HG02938 (cell line): ENCODE data around the gene EHBP1L1.

Source experiments
- ATAC-seq: cut with Tn5 transposase; IDR thresholded peaks from one replicate; pipeline ENCODE4 v1.9.1; 2021; ENCODE audit warnings: mild to moderate bottlenecking, moderate library complexity; ENCODE audit not compliant: unreplicated experiment

Gene EHBP1L1

DNA sequence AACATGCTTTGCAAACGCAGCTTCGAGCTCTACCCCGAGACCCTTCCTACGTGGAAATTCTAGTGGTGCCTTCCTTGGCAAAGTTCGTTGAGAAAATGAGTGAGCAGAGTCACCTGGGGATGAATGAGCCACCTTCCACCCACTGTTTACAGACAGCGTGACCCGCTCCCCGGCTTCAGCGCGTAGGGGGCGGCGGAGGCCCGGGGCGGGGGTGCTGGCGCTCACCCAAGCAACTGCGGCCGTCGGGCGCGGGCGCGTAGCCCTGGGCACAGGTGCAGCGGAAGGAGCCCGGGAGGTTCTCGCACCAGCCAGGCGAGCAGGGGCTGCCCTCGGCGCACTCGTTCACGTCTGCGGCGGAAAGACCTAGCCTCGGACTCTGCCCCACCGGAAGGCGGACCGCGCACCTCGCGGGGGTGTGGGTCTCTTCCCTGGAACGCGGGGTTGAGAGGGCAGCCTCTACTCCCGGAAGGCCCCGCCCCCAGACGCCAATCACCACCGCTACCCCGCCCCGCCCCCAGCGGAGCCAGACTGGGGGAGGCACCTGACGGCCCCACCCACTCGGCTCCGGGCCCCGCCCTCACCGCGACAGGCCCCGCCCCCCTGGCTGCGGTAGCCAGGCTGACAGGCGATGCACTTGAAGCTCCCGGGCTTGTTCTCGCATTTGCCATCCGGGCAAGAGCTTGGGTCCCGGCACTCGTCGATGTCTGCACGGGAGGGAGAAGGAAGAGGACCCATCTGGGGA is 29.5 kb upstream of the EHBP1L1 start:
- ATAC-seq, result peak; percentile 50

DNA sequence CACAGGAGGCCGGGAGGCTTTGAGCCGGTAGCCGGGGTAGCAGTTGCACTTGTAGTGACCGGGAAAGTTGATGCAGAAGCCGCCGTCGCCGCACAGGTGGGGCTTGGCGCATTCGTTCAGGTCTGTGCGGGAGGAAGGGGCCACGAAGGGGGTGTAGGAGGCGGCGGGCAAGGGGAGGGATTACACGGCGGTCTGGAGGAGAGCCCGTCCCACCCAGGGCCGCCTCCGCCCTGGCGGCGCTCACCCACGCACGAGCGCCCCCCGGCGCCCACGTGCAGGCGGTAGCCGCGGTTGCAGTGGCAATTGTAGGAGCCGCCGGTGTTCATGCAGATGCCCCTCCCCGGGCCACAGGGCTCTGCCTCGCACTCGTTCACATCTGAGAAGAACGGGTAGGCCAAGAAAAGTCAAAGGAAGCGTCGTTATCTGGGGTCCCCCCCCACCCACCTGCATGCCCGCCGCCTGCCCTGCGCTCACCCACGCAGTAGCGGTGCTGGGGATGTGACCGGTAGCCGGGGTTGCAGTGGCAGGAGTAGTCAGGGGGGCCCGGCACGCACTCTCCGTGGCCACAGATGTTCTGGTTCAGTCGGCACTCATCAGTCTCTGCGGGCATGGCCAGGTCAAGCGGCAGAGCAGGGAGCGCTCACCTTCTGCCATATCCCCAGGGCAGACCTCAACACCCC is 28.3 kb upstream of the EHBP1L1 start:
- ATAC-seq, result no peak

DNA sequence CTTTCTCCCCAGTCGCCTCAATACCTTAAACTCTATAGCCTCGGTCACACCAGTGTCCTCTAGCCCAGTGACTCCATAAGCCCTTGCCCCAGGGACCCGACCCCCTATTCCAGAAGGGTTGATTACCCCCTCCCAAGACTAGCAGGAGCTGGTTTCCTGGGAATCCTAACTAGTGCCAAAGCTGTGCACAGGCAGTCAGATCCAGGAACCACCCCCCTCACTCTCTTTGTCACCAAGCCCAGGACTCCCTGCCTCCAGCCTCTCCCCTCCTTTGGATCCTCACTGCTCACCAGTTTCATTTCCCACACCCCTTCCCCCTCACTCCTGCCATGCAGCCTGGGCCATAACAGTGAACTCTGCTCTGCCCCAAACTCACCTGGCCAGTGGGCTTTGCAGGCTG is 27.5 kb upstream of the EHBP1L1 start:
- no peak for ATAC-seq

DNA sequence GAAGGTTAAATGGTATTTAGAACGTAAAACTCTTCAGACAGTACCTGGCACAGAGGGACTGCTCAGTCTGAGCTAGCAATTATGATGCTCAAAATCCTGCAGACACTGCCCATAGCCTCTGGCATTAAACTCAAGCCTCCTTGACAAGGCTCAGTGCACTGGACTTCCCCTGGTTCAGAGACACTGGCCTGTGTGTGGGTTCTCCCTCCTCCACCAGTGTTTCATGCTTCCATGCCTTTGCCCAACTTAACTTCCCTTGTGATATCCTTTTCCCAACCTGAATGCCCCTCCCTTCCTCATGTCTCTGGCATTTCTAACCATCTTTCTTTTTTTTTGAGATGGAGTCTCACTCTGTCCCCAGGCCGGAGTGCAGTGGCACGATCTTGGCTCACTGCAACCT is 26.8 kb upstream of the EHBP1L1 start:
- no peak for ATAC-seq

DNA sequence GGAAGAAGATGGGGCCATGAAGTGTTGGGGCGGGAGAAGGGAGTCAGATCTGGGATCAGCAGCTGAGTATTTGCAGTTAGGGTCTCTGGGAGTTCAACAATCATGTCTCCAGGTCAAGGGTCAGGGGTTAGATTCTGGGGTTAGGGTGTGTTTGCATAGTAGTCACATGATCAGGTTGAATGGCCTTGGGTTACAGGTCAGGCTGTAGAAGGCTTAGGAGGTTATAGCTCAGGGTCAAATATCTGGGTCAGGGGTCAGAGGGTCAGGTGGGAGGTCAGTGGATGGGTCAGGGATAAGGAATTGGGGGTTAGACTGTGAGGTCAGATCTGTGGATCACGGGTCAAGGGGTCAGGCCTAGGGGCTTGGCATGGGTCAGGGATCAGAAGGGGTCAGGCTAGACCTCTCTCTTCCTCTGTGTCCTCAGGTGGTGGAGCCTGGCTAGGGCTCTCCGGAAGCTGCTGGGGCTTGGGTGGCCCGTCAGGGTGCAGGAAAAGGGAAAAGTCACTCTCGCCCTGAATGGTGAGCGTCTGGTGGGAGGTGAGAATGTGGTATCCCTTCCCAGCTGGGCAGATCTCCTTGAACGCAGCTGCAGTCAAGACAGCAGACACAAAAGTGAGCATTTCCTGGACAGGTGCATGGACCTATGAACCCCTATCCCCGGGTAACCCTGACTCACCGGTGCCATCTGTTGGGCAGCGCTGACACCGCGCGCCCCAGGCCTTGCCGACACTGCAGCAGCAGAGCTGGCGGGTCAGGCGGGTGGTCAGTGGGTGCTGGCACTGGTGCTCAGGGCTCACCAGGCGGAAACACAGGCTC is 24.1 kb upstream of the EHBP1L1 start:
- no peak for ATAC-seq

DNA sequence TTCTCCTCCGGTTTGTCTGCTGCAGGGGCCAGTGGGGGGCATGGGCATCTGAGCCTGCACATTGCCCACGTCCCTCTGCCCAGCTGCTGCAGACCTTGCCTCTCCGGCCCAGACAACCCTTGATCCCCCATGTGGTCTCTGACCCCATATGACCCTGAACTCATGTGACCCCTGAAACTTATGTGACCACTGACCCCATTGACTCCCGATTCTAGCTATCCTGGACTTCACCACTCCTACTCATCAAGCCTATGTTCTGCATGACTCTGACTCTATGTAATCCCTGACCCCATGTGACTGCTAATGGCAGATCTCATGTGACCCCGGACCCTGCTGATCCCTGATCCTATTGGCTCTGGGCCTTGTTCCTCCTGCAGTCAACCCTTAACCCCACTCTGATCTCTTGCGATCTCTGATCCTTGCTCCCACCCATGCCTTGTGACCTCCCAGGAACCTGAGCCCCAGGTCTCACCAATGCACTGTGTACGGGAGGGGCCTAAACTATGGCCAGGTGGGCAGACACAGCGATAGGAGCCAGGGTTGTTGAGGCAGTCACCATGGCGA is 23.4 kb upstream of the EHBP1L1 start:
- ATAC-seq, result no peak

DNA sequence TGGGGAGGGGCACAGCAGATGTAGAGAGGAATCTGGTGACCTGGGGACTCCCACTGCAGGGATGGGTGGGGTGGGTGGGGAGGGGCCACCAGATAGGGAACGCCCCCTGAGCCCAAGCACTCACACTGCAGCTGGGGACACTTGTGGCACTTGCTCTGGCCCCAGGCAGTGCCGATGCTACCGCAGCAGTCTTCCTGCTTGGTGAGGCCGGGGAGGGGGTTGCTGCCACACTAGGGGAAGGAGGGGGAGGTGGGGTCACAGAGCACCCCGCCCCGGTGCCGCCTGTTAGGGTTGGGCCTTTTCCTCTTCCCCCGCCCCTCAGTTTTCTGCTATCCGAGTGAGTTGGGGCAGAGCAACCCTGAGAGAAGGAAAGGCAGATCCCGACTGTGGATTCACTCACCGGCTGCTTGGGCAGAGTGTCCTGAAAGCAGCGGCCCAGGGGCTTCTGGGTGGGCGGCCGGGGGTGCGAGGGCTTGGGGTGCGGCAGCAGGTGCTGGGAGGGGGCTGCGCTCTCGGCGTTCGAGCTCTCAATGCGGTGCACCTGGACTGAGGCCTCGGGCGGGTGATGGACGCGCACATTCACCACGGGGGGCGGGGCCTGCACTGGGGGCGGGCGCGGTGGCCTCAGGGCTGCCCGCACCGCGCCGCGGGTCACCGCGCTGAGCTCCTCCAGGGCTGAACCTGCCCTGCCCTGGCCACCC is 22.4 kb upstream of the EHBP1L1 start:
- ATAC-seq, result no peak

DNA sequence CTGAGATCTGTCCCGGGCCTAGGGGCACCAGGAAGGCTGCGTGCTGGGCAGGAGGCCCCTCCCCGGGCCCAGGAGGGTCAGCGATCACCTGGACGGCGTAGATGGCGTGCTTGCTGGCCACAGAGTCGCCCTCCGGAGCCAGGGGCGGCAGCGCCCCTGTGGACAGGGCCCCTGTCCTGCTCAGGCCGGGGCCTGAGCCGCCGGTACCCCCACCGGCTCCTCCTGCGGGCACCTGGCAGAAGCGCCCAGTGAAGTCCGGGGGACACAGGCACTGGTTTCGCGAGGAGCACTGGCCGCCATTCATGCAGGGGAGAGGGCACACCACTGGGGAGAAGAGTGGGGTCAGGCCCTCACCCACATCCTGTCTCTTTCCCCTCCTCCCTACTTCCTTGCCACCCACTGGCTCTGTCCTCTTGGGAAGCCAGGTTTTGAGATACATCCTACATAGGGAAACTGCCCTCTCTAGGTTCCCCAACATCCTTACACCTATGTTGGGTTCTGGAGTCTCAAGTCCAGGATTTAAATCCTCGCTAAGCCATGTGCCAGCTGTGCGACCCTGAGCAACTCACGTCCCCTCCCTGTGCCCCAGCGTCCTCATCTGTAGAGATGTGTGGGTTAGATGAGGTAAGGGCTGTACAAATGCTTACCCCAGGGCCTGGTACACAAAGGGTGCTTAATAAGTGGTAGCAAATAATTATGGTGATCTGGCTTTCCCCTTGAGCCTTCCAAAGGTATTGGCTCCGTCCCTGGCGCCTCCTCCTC is 21.6 kb upstream of the EHBP1L1 start:
- no peak for ATAC-seq

DNA sequence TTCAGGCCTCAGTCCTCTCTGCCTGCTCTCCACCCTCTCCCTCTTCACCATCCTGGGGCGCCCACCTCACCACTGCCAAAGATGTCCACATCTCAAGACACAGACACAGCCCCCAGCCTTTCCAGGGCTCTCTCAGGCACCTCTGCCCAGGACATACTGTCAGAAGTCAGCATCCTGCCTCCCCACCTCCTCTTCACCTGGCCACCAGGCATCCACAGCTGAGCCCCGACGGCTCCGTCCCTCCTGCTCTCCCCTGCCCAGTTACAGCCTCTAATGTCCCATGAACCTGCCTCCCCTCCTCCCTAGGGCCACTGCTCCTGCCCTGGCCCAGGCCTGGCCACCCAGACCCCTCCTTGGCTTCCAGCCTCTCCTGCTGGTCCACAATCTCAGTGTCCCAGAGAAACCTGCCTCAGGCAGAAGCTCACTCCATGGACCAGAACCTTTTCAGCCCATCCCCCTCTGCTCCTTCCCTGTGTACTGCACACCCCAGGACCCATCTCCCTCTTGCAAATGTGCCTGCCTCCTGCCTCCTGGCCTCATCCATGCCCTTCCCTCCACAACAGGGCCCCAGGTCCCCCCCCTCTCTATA is 20.9 kb upstream of the EHBP1L1 start:
- no peak for ATAC-seq

DNA sequence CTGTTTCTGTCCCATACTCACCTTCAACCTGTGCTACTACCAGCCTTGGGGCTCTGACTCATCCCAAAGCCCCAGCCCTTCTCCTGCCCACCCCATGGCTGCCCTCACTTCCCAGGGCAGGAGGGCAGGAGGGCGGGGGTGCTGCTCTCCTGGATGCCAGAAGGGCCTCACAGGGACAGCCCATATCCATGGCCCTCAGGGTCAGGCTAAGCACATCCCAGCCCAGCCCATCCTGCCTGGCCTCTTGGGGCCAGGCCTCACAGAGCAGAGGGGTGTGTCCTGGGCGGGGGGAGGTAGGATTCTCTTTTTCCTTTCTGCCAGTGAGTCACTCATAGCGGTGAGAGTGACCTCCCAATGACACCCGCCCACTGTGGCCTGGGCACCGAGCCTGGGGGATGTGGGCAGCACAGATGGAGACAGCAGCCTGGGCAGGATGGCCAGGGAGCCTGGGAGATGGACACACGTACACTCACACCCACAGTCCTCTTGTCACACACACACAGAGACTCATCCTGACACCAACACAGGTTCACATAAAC is 20.1 kb upstream of the EHBP1L1 start:
- ATAC-seq, result no peak

DNA sequence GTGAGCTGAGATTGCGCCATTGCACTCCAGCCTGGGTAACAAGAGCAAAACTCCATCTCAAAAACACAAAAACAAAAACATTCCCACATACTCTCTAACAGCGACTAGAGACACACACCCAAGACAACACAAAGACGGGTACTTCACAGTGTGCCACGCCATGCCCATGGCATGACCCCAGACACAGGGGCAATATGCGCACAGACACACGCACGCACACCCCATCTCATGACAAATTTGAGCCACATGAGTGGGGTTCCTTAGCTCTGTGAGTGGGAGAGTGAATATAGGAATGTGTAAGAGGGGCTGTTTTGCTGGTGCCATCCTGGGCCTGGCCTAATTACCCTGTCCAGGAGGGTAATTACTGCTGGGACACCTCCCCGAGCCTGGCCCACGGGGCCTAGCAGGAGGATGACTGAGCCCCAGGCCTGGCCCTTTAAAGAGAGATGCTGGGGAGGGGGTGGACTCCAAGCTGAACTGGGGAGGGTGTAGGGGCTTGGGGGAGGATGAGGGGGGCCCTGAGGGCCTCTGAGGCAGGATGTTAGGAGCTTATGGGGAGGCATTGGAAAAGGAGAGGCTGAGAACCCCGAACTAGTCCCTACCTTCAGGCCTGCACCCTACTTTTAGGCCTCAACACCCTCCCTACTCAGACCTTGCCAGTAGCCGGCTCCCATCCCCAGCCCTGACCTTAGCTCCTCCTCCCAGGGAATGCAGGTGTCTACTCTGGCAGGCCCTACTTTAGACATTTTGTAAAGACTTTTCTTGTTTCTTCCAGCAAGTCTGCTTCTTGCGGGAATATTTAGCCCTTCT is 19.2 kb upstream of the EHBP1L1 start:
- no peak for ATAC-seq

DNA sequence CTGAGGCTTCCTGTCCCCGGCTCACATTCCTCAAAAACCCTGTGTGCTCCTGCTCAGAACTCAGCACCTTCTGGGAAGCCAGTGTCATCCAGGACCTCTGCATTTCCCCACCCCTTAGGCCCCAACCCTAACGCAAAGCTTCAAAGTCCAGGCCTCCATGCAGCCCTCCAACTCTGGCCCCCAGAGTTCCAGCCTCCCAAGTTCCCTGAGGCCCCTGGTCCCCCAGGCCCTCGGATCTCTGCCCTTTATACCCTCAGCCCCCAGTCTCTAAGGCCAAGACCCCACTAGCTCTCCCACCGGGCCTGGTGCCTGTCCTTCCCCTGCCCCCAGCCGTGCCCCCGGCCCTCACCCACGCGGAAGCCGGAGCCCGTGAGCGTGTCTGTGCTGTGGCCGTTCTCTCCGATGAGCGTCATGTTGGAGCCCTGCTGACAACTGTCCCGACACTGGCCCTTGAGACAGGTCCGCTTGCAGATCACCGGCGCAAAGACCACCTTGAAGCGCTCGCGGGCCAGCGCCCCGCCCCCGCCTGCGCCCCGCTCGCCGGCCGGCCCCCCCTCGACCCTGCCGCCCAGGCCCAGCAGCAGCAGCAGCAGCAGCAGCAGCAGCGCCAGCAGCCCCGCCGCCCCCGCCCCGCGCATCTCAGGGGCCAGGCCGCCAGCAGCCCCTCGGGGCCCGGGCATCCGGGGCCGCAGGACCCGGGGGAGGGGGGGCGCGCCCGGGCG is 18.4 kb upstream of the EHBP1L1 start:
- ATAC-seq, result no peak

DNA sequence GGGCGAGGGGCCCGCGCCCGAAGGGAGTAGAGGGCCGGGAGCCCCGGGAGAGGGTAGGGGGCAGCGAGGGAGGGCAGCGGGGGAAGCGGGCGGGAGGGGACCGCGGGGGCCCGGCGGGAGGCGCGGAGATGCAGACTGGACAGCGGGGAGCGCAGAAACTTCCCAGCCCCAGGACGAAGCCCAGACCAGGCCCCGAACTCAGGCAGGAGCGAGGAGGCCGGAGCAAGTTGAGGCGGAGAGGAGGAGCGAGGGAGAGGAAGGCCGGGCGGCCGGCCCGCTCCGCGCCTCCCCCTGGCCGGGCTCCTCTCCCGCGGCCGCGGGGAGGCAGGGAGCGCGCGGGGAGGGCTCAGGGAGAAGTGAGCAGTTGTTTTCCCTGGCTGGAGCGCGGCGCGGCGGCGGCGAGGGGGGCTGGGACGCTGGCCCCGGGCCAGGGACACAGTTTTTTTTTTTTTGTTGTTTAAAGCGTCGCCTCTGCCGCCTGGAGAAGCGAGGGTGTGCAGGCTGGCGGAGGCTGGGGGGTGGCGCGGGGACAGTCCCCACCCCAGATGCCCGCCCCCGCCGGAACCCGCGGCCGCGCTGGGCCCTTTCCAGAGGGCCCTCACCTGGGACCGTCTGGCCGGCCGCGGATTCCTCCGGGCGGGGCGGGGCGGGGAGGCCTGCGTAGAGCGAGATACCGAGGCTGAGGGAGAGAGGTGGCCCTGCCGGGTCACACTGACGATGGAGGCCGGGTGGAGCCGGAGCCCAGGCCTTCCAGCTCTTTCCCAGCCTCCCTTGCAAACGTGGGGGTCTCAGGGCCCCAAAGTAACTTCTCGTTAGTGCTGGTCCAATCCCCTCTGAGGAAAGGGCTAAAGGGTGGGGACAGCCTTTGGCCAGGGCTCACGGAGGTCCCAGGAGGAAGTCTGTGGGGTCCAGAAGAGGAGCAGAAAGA is 17.6 kb upstream of the EHBP1L1 start, which contains the start of gene LTBP3:
Gene LTBP3, minus strand, starts transcription at position 358 of the 928 bp plus-strand sequence. CDS start 400 bp downstream, outside the sequence.
- ATAC-seq, result no peak

DNA sequence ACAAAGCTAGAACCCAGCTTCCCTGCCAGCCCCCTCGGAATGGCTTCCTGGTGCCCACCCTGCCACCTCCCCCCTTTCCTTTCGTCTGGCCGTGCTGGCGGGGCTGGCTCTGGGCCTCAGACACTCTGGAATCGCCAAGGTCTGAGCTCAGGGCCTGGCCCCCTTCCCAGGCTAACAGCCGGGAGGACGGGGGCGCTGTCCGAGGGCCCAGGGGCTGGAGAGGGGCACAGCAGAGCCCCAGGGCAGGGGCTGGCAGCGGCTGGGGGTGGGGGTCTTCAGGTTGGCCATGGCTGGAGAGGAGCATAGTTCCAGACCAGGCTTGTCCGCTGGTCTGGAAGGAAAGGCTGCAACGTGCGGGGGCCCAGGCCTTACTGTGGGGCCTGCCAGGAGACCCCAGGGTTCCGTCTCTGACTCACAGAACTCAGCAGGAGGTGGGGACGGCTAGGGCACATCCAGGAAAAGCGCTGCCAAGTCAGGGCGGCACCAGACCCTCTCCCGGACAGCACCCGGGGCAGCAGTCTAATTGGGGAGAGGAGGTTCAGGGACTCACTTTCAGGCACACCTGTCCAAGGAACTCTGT is 16.8 kb upstream of the EHBP1L1 start:
- no peak for ATAC-seq

DNA sequence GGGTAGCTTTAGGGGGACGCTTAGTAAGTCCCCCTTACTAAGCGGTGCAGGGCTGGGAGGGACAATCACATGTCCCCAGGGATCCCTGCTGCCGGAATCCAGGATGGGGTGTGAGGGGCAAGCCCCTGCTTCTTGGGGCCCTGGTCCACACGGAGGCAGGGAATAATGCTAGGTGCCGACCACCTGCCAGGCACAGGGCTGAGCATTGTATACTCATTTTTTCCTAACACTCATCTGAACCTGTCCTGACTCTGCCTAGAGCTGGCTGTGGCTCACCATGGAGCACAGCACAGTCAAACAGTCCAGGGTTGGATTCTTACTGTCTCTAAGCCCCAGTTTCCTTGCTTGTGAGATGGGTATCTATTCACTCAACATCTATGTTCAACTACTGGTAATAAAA is 16.3 kb upstream of the EHBP1L1 start:
- no peak for ATAC-seq

DNA sequence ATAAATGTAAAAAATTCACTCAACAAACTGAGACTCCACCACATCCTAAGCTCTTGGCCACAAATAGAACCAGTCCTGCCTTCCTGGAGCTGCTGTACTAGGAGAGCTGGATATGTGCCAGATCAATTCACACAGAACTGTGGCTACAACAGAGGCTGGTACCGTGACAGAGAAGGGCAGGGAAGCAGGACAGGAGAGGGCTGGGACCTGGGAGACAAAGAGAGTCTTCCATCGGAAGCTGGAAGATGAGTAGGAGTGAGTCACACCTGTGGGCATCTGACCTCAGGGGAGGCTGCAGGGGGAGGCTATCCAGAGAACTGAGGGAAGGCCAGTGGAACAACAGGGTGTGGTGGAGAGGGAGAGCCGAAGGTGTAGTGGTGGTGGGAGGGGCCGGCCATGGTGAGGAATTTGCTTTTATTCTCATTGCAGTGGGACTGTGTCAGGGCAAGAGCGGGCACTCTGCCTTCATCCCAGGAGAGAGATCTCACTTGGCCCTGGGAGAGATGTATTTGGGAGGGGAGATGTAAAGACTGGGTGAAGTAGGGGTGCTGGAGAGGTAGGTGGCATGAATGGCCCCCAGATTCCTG is 15.8 kb upstream of the EHBP1L1 start:
- ATAC-seq, result no peak
